IMR-90 (cell line): Measurements from ENCODE around the gene PLXNA4. TPM values are rescaled to one million over a fixed set of nuclear protein-coding genes. Genes with fewer than 3 reads are reported as not detected.

Experiments used
- ATAC-seq: fragments of 200-7000 bp; cut with Tn5 transposase; 2 replicates; pipeline ENCODE4 v1.9.1; 2020; ENCODE audit warnings: low read depth, mild to moderate bottlenecking, moderate library complexity
- BruUV-seq: library from RNA; stranded (reverse); fragments of 400-500 nt; replicated peaks from 2 replicates; lab custom pipeline; 2021; lab: Mats Ljungman, UMichigan
- CTCF ChIA-PET: fragments of 300-600 bp; formaldehyde crosslinking; extraction: SDS; loops from one replicate; lab custom pipeline; 2021; ENCODE audit warnings: antibody characterized with exemption; lab: Yijun Ruan, JAX
- POLR2A ChIA-PET: fragments of 300-600 bp; sonication (Branson Sonifier 250); formaldehyde crosslinking; loops from one replicate; lab custom pipeline; 2022; ENCODE audit warnings: antibody characterized with exemption; ENCODE audit not compliant: unreplicated experiment; lab: Charles Lee
- DNase-seq: peaks from one replicate; pipeline ENCODE4 v3.0.0; 2013
- H2AFZ ChIP-seq: replicated peaks from 2 replicates; pipeline ENCODE3; 2013; ENCODE audit warnings: low read length, mild to moderate bottlenecking; ENCODE audit not compliant: poor library complexity
- H2AK5ac ChIP-seq: 2 replicates; pipeline ENCODE4 v1.6.1; 2013; ENCODE audit warnings: low read depth, low read length, inconsistent platforms
- H2AK9ac ChIP-seq: replicated peaks from 2 replicates; pipeline ENCODE3; 2013; ENCODE audit warnings: mild to moderate bottlenecking, low read depth, low read length, moderate library complexity; ENCODE audit not compliant: poor library complexity
- H2BK120ac ChIP-seq: 2 replicates; pipeline ENCODE4 v1.6.1; 2013; ENCODE audit warnings: low read depth, low read length, inconsistent platforms
- H2BK15ac ChIP-seq: 3 replicates; pipeline ENCODE4 v1.6.1; 2013; ENCODE audit warnings: low read depth, low read length, inconsistent platforms
- H2BK20ac ChIP-seq: 2 replicates; pipeline ENCODE4 v1.6.1; 2013; ENCODE audit warnings: low read depth, mild to moderate bottlenecking, inconsistent platforms, low read length, moderate library complexity
- H2BK5ac ChIP-seq: 2 replicates; pipeline ENCODE4 v1.6.1; 2013; ENCODE audit warnings: mild to moderate bottlenecking, low read depth, low read length, inconsistent platforms; ENCODE audit not compliant: poor library complexity, severe bottlenecking
- H3K14ac ChIP-seq: replicated peaks from 2 replicates; pipeline ENCODE4 v1.6.1; 2013; ENCODE audit warnings: low read depth, low read length, inconsistent platforms
- H3K18ac ChIP-seq: 2 replicates; pipeline ENCODE4 v1.6.1; 2013; ENCODE audit warnings: low read depth, low read length, control low read depth
- H3K23ac ChIP-seq: 2 replicates; pipeline ENCODE4 v1.6.1; 2013; ENCODE audit warnings: low read depth, low read length, inconsistent platforms
- H3K27ac ChIP-seq: 2 replicates; pipeline ENCODE4 v1.5.1; 2013; ENCODE audit warnings: mild to moderate bottlenecking, control low read depth, low read length; ENCODE audit not compliant: insufficient read depth
- H3K27me3 ChIP-seq: 2 replicates; pipeline ENCODE4 v1.6.1; 2013; ENCODE audit warnings: low read length; ENCODE audit not compliant: control insufficient read depth, insufficient read depth
- H3K36me3 ChIP-seq: 2 replicates; pipeline ENCODE4 v1.6.1; 2013; ENCODE audit warnings: low read length, mixed read lengths; ENCODE audit not compliant: control insufficient read depth, insufficient read depth
- H3K4ac ChIP-seq: 2 replicates; pipeline ENCODE4 v1.6.1; 2013; ENCODE audit warnings: low read depth, low read length, inconsistent platforms
- H3K4me1 ChIP-seq: 2 replicates; pipeline ENCODE4 v1.6.1; 2013; ENCODE audit warnings: low read length, mixed read lengths; ENCODE audit not compliant: control insufficient read depth, insufficient read depth
- H3K4me2 ChIP-seq: 2 replicates; pipeline ENCODE4 v1.6.1; 2013; ENCODE audit warnings: low read depth, mild to moderate bottlenecking, control low read depth, low read length, moderate library complexity
- H3K4me3 ChIP-seq: 2 replicates; pipeline ENCODE4 v1.5.1; 2013; ENCODE audit warnings: low read depth, mild to moderate bottlenecking, control low read depth, low read length, moderate library complexity; ENCODE audit not compliant: insufficient read depth
- H3K56ac ChIP-seq: 2 replicates; pipeline ENCODE4 v1.6.1; 2013; ENCODE audit warnings: low read length, inconsistent platforms; ENCODE audit not compliant: insufficient read depth; ENCODE audit errors: extremely low read depth
- H3K79me1 ChIP-seq, 2 experiments: 2 replicates each; pipeline ENCODE4 v1.6.1; 2013; ENCODE audit warnings: low read length in 2 of 2, inconsistent platforms in 1 of 2, low read depth in 1 of 2
- H3K9ac ChIP-seq: 2 replicates; pipeline ENCODE4 v1.6.1; 2013; ENCODE audit warnings: low read depth, low read length, control low read depth
- H3K9me1 ChIP-seq: 2 replicates; pipeline ENCODE4 v1.6.1; 2013; ENCODE audit warnings: low read length, inconsistent platforms; ENCODE audit not compliant: insufficient read depth
- H3K9me3 ChIP-seq: 2 replicates; pipeline ENCODE4 v1.6.1; 2013; ENCODE audit warnings: low read length; ENCODE audit not compliant: control insufficient read depth, insufficient read depth
- H4K20me1 ChIP-seq: 2 replicates; pipeline ENCODE4 v1.6.1; 2013; ENCODE audit warnings: low read length, inconsistent platforms; ENCODE audit not compliant: insufficient read depth
- H4K5ac ChIP-seq: 2 replicates; pipeline ENCODE4 v1.6.1; 2013; ENCODE audit warnings: mild to moderate bottlenecking, low read depth, low read length, control low read depth
- H4K8ac ChIP-seq, 2 experiments: 2 replicates each; pipeline ENCODE4 v1.6.1; 2013; ENCODE audit warnings: low read depth in 2 of 2, low read length in 2 of 2, control low read depth in 1 of 2, inconsistent platforms in 1 of 2
- H4K91ac ChIP-seq: 2 replicates; pipeline ENCODE4 v1.6.1; 2013; ENCODE audit warnings: low read depth, low read length, inconsistent platforms; ENCODE audit not compliant: insufficient read depth
- BHLHE40 ChIP-seq: fragments of 150-350 bp; IDR thresholded peaks from 2 replicates; pipeline ENCODE4 v1.6.1; 2016; ENCODE audit warnings: mild to moderate bottlenecking, low read depth, low read length
- CEBPB ChIP-seq: IDR thresholded peaks from 2 replicates; pipeline ENCODE4 v1.6.1; 2012; ENCODE audit warnings: low read depth, low read length, improper control_type of control experiment
- CHD1 ChIP-seq: IDR thresholded peaks from 2 replicates; pipeline ENCODE4 v1.6.1; 2012; ENCODE audit warnings: low read depth, low read length, improper control_type of control experiment
- CTCF ChIP-seq: conservative IDR thresholded peaks from 2 replicates; pipeline ENCODE4 v1.5.1; 2012; ENCODE audit warnings: mild to moderate bottlenecking, low read depth, low read length, improper control_type of control experiment
- FOS ChIP-seq: fragments of 150-350 bp; IDR thresholded peaks from 2 replicates; pipeline ENCODE4 v1.6.1; 2016; ENCODE audit warnings: low read depth, low read length
- MAZ ChIP-seq: IDR thresholded peaks from 2 replicates; pipeline ENCODE4 v1.6.1; 2012; ENCODE audit warnings: low read depth, mild to moderate bottlenecking, low read length, improper control_type of control experiment, moderate library complexity, borderline replicate concordance
- MXI1 ChIP-seq: IDR thresholded peaks from 2 replicates; pipeline ENCODE4 v1.6.1; 2012; ENCODE audit warnings: low read depth, mild to moderate bottlenecking, low read length, moderate library complexity, borderline replicate concordance
- NFE2L2 ChIP-seq: fragments of 150-350 bp; IDR thresholded peaks from 2 replicates; pipeline ENCODE4 v1.6.1; 2016; ENCODE audit warnings: low read depth, mild to moderate bottlenecking, low read length
- POLR2A ChIP-seq: IDR thresholded peaks from 2 replicates; pipeline ENCODE4 v1.6.1; 2012; ENCODE audit warnings: mild to moderate bottlenecking, low read depth, low read length
- RAD21 ChIP-seq: IDR thresholded peaks from 2 replicates; pipeline ENCODE4 v1.6.1; 2012; ENCODE audit warnings: low read length, improper control_type of control experiment
- RCOR1 ChIP-seq: IDR thresholded peaks from 2 replicates; pipeline ENCODE4 v1.6.1; 2012; ENCODE audit warnings: mild to moderate bottlenecking, low read length, improper control_type of control experiment; ENCODE audit not compliant: insufficient replicate concordance
- RFX5 ChIP-seq: IDR thresholded peaks from 2 replicates; pipeline ENCODE4 v1.8.0; 2012; ENCODE audit warnings: low read depth, mild to moderate bottlenecking, low read length, moderate library complexity
- SMC3 ChIP-seq: fragments of 150-350 bp; IDR thresholded peaks from 2 replicates; pipeline ENCODE4 v1.6.1; 2016; ENCODE audit warnings: low read depth, mild to moderate bottlenecking, antibody characterized with exemption, low read length, moderate library complexity
- WGBS, 2 experiments: methylation state at CpG; one replicate each; pipeline versions ENCODE4 v1.1.5 to v1.1.7; 2013; ENCODE audit warnings: missing lambda C conversion rate in 2 of 2; ENCODE audit not compliant: insufficient read length in 1 of 2; ENCODE audit errors: extremely low coverage in 2 of 2; 5-methylcytosine and 5-hydroxymethylcytosine counted together
- dilution Hi-C: fragments of 300-500 bp; cut with HindIII; formaldehyde crosslinking; loops from one replicate; pipeline ENCODE4 v1.14.3; 2018; ENCODE audit warnings: low sequenced_read_pairs; ENCODE audit not compliant: unreplicated experiment
- in situ Hi-C: fragments of 300-500 bp; cut with MboI; formaldehyde crosslinking; loops from 3 replicates; pipeline ENCODE4 v1.14.3; 2019; ENCODE audit warnings: low sequenced_read_pairs, inconsistent platforms, mixed read lengths
- intact Hi-C: fragments of 100-400 bp; cut with micrococcal nuclease; formaldehyde crosslinking; loops from 2 replicates; pipeline ENCODE4 v1.10.0; 2022
- polyA plus RNA-seq, 3 experiments: library from polyadenylated mRNA; depleted of rRNA; stranded (reverse); fragments of >200 nt; gene quantifications; 2 replicates each; pipeline ENCODE4 v1.2.3, GENCODE V29; 2012; ENCODE audit warnings: low replicate concordance in 1 of 3
- total RNA-seq: library from RNA; depleted of rRNA; stranded (reverse); fragments of >200 nt; gene quantifications from 2 replicates; pipeline ENCODE4 v1.2.3, GENCODE V29; 2012
- TF ChIP-seq, protein P1 (sequence below): fragments of 150-350 bp; IDR thresholded peaks from 2 replicates; pipeline ENCODE4 v1.6.1; 2016; ENCODE audit warnings: low read depth, mild to moderate bottlenecking, low read length, moderate library complexity, borderline replicate concordance

The PLXNA4 gene
- total and polyA plus RNA-seq, 2 of the 4 experiments (the other 2 are of a cell fraction): under 0.01 TPM

DNA sequence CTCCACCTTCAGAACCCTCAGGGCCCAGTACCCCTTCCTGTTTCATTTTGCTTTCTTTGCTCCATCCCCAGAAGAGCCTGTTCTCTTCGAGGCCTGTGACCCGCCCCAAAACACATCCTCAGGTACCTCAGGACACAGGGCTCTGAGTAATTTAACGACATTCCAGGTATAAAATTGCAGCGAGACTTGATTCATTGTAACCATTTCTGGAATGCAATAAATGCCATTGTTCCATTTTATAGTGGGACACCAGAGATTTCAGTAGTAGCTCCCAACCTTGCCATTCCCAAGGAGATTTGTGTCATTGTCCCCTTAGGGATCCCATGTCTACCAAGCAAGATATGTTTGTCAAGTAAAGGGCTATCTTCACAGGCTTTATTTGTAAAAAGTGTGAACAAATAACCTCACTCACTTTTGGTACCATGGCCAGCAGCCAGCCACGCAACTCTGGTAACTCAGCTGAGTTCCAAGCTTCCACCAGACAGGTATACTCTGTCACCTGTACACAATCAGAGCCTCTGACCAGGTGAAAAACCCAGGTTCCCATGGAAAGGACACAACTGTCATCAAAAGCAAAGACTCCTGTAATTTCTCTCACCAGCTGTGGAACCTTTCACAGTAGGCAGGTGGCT, 441.3 kb downstream of the PLXNA4 start:
- H4K91ac ChIP-seq: no peak overlapping the region
- TF ChIP-seq CTCF: no peak
- TF ChIP-seq RCOR1: no peak
- TF ChIP-seq SMC3: no peak
- no peak for TF ChIP-seq MXI1
- no peak for TF ChIP-seq MAZ
- no peak for TF ChIP-seq NFE2L2
- no peak for TF ChIP-seq FOS
- no peak for TF ChIP-seq RAD21
- TF ChIP-seq CEBPB: no peak
- TF ChIP-seq RFX5: no peak
- no peak for TF ChIP-seq BHLHE40
- no peak for TF ChIP-seq POLR2A
- TF ChIP-seq, protein P1, sequence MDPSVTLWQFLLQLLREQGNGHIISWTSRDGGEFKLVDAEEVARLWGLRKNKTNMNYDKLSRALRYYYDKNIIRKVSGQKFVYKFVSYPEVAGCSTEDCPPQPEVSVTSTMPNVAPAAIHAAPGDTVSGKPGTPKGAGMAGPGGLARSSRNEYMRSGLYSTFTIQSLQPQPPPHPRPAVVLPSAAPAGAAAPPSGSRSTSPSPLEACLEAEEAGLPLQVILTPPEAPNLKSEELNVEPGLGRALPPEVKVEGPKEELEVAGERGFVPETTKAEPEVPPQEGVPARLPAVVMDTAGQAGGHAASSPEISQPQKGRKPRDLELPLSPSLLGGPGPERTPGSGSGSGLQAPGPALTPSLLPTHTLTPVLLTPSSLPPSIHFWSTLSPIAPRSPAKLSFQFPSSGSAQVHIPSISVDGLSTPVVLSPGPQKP: no peak
- no peak for TF ChIP-seq CHD1
- H4K8ac ChIP-seq: no peak overlapping the region
- in situ Hi-C loops (no loop called here), dilution Hi-C loops (no loop called here), intact Hi-C loops (loop anchor here (1.0 kb wide), 1 partner anchor 20 kb away; no protein-coding TSS in a partner anchor)
- H3K9me3 ChIP-seq: no peaks in the 10 kb centered on the region
- no peaks in the 10 kb centered on the region for H3K4me1 ChIP-seq
- no TSS peak for BruUV-seq
- ChIA-PET CTCF (no interaction called here), POLR2A (no interaction called here)
- no peak overlapping the region for H3K18ac ChIP-seq
- H3K36me3 ChIP-seq: no peaks in the 10 kb centered on the region
- no peak overlapping the region for H2BK20ac ChIP-seq
- H3K56ac ChIP-seq: no peak overlapping the region
- H2AK9ac ChIP-seq: no peak overlapping the region
- no peak overlapping the region for H2BK15ac ChIP-seq
- no peak overlapping the region for H2AFZ ChIP-seq
- no peak overlapping the region for H3K4me2 ChIP-seq
- H3K79me1 ChIP-seq: no peaks in the 10 kb centered on the region
- no peak overlapping the region for H4K5ac ChIP-seq
- no peak for ATAC-seq
- H2BK5ac ChIP-seq: no peak overlapping the region
- no peak overlapping the region for H3K14ac ChIP-seq
- no peak overlapping the region for H2BK120ac ChIP-seq
- no peak overlapping the region for H3K4me3 ChIP-seq
- no peak overlapping the region for H3K27ac ChIP-seq
- no peaks in the 10 kb centered on the region; the same call in 1 of the 2 replicates for H3K27me3 ChIP-seq
- no peaks in the 10 kb centered on the region for H3K9me1 ChIP-seq
- H4K20me1 ChIP-seq: no peaks in the 10 kb centered on the region
- DNase-seq: no peak
- no peak overlapping the region for H3K23ac ChIP-seq
- no peak overlapping the region for H3K4ac ChIP-seq
- H2AK5ac ChIP-seq: no peak overlapping the region
- H3K9ac ChIP-seq: no peak overlapping the region
- 53% methylated on average over 2 of the region's 5 CpGs; no CpG with 5 or more reads in 1 of the 2 experiments for WGBS, 2 experiments
